ENCODE data around the gene PLP1. TPM values are rescaled to one million over a fixed set of nuclear protein-coding genes. Genes with fewer than 3 reads are reported as not detected.

Gene PLP1
- total RNA-seq, 1 experiment from 2014 or later: 88.3 TPM

DNA sequence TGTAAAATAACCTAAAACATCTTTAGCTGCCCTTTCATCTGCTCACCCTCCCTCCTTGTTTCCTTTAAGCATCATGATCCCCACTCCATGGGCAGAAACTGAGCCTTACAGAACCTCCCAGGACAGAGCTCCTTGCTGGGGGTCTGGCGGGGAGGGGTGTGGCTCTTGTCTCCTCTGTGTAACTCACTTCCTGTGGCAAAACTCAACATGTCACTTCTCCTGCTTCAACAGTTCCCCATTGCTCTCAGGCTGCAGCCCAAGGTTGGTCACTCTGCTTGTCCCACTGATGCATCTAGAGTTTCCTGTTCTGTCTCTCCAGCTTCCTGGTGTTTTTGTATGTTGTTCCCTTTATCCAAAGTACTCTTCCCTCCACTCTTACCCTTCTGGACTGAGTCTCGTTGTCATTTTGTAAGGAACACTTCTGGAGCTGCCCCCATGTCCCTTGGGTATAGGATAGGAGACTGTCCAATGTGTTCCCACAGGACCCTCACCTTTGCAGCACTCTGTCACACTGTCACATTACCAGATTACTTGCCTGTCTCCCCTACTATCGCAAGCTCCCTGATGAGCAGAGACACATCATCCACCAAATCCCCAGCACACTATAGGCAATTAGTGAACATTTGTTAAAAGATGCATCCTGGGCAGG lies 46.4 kb upstream of the PLP1 start:
- no peaks in the 10 kb centered on the region; a peak in 1 of 7 replicates for H3K36me3 Mint-ChIP-seq (ENCODE audit: insufficient read depth in 1 of 3, low read depth in 3 of 3)
- H3K9me3 ChIP-seq (ENCODE audit: control insufficient read depth, low read depth, low read length): no peaks in the 10 kb centered on the region
- no peak overlapping the region for H2AFZ ChIP-seq (ENCODE audit: low read length)
- peaks cover 60 to 74% of the 10 kb centered on the region in 2 experiments for H3K4me1 Mint-ChIP-seq
- H3K27me3 Mint-ChIP-seq (ENCODE audit: low read depth): peaks cover 11% of the 10 kb centered on the region
- no peak overlapping the region for H3K14ac ChIP-seq (ENCODE audit: insufficient read depth, low read length)
- H4K8ac ChIP-seq (replicated peaks; ENCODE audit: insufficient read length, low read depth, low read length): no peak overlapping the region
- H3K56ac ChIP-seq (ENCODE audit: insufficient read length, low read depth, low read length): no peak overlapping the region
- H3K27ac ChIP-seq (ENCODE audit: insufficient read length, low read depth, low read length): no peak overlapping the region
- no peaks in the 10 kb centered on the region for H3K23me2 ChIP-seq (ENCODE audit: insufficient read length, low read depth, low read length, poor library complexity, severe bottlenecking)
- H3K4ac ChIP-seq (ENCODE audit: low read depth, low read length): no peak overlapping the region
- TF ChIP-seq, protein P1, sequence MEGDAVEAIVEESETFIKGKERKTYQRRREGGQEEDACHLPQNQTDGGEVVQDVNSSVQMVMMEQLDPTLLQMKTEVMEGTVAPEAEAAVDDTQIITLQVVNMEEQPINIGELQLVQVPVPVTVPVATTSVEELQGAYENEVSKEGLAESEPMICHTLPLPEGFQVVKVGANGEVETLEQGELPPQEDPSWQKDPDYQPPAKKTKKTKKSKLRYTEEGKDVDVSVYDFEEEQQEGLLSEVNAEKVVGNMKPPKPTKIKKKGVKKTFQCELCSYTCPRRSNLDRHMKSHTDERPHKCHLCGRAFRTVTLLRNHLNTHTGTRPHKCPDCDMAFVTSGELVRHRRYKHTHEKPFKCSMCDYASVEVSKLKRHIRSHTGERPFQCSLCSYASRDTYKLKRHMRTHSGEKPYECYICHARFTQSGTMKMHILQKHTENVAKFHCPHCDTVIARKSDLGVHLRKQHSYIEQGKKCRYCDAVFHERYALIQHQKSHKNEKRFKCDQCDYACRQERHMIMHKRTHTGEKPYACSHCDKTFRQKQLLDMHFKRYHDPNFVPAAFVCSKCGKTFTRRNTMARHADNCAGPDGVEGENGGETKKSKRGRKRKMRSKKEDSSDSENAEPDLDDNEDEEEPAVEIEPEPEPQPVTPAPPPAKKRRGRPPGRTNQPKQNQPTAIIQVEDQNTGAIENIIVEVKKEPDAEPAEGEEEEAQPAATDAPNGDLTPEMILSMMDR (conservative IDR thresholded peaks at IDR 0.05): no peak
- H2AK5ac ChIP-seq (ENCODE audit: insufficient read length, low read length): no peak overlapping the region
- H2BK120ac ChIP-seq (ENCODE audit: low read depth, low read length, poor library complexity, severe bottlenecking): no peak overlapping the region
- no peak overlapping the region for H2BK12ac ChIP-seq (ENCODE audit: insufficient read length, low read depth, low read length)
- no peaks in the 10 kb centered on the region for H4K20me1 ChIP-seq (ENCODE audit: control insufficient read depth, insufficient read depth, insufficient read length)
- WGBS (ENCODE audit: extremely low coverage, insufficient read length, low lambda C conversion rate): no CpG with 5 or more reads among the region's 3 CpGs
- no peak overlapping the region for H2BK20ac ChIP-seq (ENCODE audit: low read depth, low read length, poor library complexity, severe bottlenecking)
- no peaks in the 10 kb centered on the region for H3K79me1 ChIP-seq (ENCODE audit: insufficient read depth, low read depth, low read length, poor library complexity, severe bottlenecking)
- no peak overlapping the region for H3K9ac ChIP-seq (ENCODE audit: extremely low read depth, insufficient read length, low read length)
- H3K4me3 Mint-ChIP-seq: no peak overlapping the region
- no peaks in the 10 kb centered on the region for H3K27me3 ChIP-seq (ENCODE audit: insufficient read depth, low read length)
- H3K4me2 ChIP-seq (ENCODE audit: insufficient read depth, insufficient read length, low read length): no peak overlapping the region
- no peak overlapping the region for H3T11ph ChIP-seq (ENCODE audit: low read length)
- H3K23ac ChIP-seq (ENCODE audit: insufficient read length, low read depth, low read length): no peak overlapping the region
- no peak overlapping the region for H4K91ac ChIP-seq (ENCODE audit: insufficient read length, low read depth, low read length)
- no peak overlapping the region for H2BK5ac ChIP-seq (ENCODE audit: insufficient read length, low read length)
- H3K27ac Mint-ChIP-seq: peak overlapping the region in 1 of 3 experiments; percentile 24; a peak in 5 of 7 replicates
- no peak overlapping the region for H2BK15ac ChIP-seq (ENCODE audit: low read depth, low read length)
- no peaks in the 10 kb centered on the region for H3K79me2 ChIP-seq (ENCODE audit: insufficient read depth, low read length)
- no peak for DNase-seq
- H3K9me3 Mint-ChIP-seq: peaks cover 0 to 39% of the 10 kb centered on the region in 2 experiments; a peak in 2 of 5 replicates
- H3K4me1 ChIP-seq (ENCODE audit: insufficient read depth, low read length): peaks cover 20% of the 10 kb centered on the region; the same call in 1 of the 2 replicates
- H3K18ac ChIP-seq (ENCODE audit: insufficient read length, low read depth, low read length): no peak overlapping the region
- H4K5ac ChIP-seq (ENCODE audit: insufficient read length, low read depth, low read length): no peak overlapping the region

Data from H9 (cell line).